ENCODE results near the gene ZNF277. TPM values are rescaled to one million over a fixed set of nuclear protein-coding genes. Genes with fewer than 3 reads are reported as not detected.

The ZNF277 gene
- polyA plus RNA-seq, 1 donor = 27.4 TPM

DNA sequence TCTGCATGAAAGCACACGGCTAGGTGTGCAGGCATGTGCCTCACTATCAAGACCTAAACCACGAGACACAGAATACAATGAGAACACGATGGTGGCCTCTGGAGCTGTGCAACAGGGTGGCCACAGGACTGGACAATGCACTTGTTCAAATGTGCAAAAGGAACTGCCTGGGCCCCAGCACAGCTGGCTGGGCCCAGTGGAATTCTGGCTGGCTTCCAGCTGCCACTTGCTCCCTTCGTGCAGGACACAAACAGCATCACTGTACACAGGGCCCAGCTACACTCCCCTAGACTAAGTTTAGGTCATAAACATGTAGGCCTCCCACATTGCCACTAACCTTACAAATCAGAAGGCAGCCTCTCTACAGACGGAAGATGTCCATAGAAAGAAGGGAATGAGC is 23.7 kb upstream of the ZNF277 start:
- Histone ChIP-seq H3K9me3 (ENCODE audit: control insufficient read depth, low read depth, low read length) (no peaks in the 10 kb centered on the region), H3K4me3 (ENCODE audit: low read length) (no peak overlapping the region), H3K27ac (ENCODE audit: low read length) (no peak overlapping the region), H3K36me3 (ENCODE audit: control insufficient read depth, insufficient read depth, low read length) (no peaks in the 10 kb centered on the region), H3K4me1 (ENCODE audit: control insufficient read depth, insufficient read depth, low read length) (no peaks in the 10 kb centered on the region), H3K27me3 (ENCODE audit: control insufficient read depth, insufficient read depth, low read length) (no peaks in the 10 kb centered on the region)
- no peak for DNase-seq
- WGBS (ENCODE audit: insufficient coverage, low lambda C conversion rate) = 80% methylated on average over 1 of the region's 5 CpGs

DNA sequence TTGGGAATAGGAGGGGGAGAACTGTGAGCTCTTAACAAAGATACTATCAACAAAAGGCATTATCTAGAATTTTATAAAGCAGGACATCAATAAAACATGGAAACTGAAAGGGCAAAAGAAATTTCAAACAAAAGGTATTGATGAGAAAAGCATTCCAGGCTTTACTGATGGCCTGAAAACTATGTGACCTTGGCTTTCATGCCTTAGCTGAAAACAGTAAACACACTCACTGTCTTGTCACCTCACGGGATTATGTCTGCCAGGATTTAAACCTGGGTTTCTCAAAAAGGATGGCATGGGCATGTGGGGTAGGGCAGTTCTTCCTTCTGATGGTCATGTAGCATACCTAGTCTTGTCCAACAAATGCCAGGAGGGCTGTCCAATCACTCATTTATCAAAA is 23.2 kb upstream of the ZNF277 start:
- Histone ChIP-seq H3K27me3 (ENCODE audit: control insufficient read depth, insufficient read depth, low read length) (no peaks in the 10 kb centered on the region), H3K4me1 (ENCODE audit: control insufficient read depth, insufficient read depth, low read length) (no peaks in the 10 kb centered on the region), H3K27ac (ENCODE audit: low read length) (no peak overlapping the region), H3K9me3 (ENCODE audit: control insufficient read depth, low read depth, low read length) (no peaks in the 10 kb centered on the region), H3K4me3 (ENCODE audit: low read length) (no peak overlapping the region), H3K36me3 (ENCODE audit: control insufficient read depth, insufficient read depth, low read length) (no peaks in the 10 kb centered on the region)
- WGBS (ENCODE audit: insufficient coverage, low lambda C conversion rate) = no CpG with 5 or more reads among the region's 1 CpG
- DNase-seq = no peak

DNA sequence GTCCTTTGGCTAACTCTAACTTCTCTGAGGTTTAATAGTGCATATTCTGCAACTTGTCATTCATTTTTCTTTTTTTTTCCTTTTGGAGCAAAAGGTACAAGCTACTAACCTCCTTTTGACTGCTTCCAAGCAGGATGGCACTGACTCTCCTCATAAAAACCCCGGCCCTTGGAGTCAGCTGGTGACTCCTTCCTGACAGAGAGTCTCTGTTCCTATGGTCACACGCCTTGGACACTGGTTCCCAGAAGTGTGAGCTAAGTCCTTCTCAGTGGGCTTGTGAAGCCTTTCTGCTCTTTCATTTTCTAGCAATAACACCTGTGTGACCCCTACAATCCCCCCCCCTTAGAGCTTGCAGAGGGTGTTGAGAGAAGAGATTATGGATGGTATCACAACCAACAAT is 22.0 kb upstream of the ZNF277 start:
- H3K27me3 ChIP-seq (ENCODE audit: control insufficient read depth, insufficient read depth, low read length) = no peaks in the 10 kb centered on the region
- H3K4me1 ChIP-seq (ENCODE audit: control insufficient read depth, insufficient read depth, low read length) = no peaks in the 10 kb centered on the region
- no peaks in the 10 kb centered on the region for H3K36me3 ChIP-seq (ENCODE audit: control insufficient read depth, insufficient read depth, low read length)
- no peaks in the 10 kb centered on the region for H3K9me3 ChIP-seq (ENCODE audit: control insufficient read depth, low read depth, low read length)
- no peak overlapping the region for H3K27ac ChIP-seq (ENCODE audit: low read length)
- H3K4me3 ChIP-seq (ENCODE audit: low read length) = no peak overlapping the region
- no peak for DNase-seq
- WGBS (ENCODE audit: insufficient coverage, low lambda C conversion rate) = no CpG with 5 or more reads among the region's 2 CpGs

DNA sequence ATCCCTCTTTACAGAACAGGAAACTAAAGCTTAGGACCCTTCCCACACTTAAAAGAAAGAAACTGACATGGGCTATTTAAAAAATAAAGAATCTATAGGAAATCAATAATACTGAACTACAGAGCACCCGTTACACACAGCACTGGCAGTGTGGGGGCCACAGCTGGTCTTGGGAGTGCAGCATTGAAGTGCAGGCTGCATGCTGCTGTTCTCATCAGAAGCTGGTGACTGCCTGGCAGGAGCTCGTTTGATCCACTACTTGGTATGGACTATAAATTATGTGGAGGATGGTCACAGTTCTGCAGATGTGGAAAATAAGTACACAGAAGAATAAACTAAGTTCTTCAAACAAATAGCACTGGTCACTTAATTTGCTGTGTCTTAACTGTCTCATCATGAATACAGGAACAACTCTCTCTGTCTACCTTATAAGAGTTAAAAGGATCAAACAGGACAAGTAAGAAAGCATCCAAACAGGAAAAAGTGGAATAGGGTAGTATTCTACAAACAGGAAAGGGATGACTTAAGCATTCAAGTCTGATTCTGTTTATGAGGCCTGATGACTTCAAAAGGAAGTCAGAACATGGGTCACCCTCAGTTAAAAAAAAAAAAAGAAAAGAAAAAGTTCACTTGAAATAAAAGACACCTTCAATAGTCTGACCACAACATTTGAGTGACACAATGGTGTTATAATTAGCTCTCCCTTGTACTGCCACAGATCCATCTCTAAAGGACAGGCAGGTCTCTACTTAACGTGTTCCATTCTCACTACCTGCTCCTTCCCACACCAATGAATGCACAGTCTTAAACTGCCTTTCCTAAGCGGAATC is 21.3 kb upstream of the ZNF277 start:
- WGBS (ENCODE audit: insufficient coverage, low lambda C conversion rate) = 50% methylated on average over 1 of the region's 4 CpGs
- no peak overlapping the region for H3K27ac ChIP-seq (ENCODE audit: low read length)
- H3K36me3 ChIP-seq (ENCODE audit: control insufficient read depth, insufficient read depth, low read length) = no peaks in the 10 kb centered on the region
- no peaks in the 10 kb centered on the region for H3K9me3 ChIP-seq (ENCODE audit: control insufficient read depth, low read depth, low read length)
- H3K27me3 ChIP-seq (ENCODE audit: control insufficient read depth, insufficient read depth, low read length) = no peaks in the 10 kb centered on the region
- no peak overlapping the region for H3K4me3 ChIP-seq (ENCODE audit: low read length)
- no peak for DNase-seq
- no peaks in the 10 kb centered on the region for H3K4me1 ChIP-seq (ENCODE audit: control insufficient read depth, insufficient read depth, low read length)

DNA sequence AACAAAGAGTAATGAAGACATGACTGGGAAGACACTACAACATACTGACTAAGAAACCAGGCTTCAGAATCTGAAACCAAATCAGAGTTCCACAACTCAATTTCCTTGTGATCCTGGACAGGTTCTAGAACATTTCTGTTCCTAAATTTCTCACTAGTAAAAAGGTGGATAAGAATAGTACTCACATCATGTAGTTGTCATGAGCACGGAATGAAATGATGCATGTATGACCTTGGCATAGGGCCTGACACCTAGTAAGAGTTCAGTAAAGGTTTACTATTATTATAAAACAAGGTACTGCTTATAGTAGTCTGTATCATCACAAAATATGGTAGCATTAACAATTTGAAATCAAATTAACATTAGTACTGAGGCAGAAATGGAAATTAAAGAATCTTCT is 20.2 kb upstream of the ZNF277 start:
- Histone ChIP-seq H3K27ac (ENCODE audit: low read length) (no peak overlapping the region), H3K4me3 (ENCODE audit: low read length) (no peak overlapping the region), H3K9me3 (ENCODE audit: control insufficient read depth, low read depth, low read length) (no peaks in the 10 kb centered on the region), H3K27me3 (ENCODE audit: control insufficient read depth, insufficient read depth, low read length) (no peaks in the 10 kb centered on the region), H3K4me1 (ENCODE audit: control insufficient read depth, insufficient read depth, low read length) (no peaks in the 10 kb centered on the region), H3K36me3 (ENCODE audit: control insufficient read depth, insufficient read depth, low read length) (no peaks in the 10 kb centered on the region)
- DNase-seq = no peak
- WGBS (ENCODE audit: insufficient coverage, low lambda C conversion rate) = 80% methylated on average over 1 of the region's 1 CpG

DNA sequence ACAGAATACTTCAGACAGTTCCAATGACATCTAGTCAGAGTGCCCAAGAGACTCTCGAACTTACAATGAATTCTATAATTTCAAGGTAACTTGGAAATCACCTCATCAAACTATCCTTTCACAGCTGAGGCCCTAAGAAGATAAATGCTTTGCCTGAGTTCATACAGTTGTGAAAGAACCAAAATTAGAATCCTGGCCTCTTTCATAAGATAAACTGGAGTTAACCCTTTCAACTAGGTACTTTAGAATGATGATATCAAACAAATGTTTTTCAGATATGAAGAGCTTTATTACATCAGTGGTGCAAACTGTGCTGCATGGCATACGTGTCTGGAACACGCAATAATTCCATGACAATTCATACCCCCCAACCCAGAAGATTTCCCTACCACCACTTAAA is 18.2 kb upstream of the ZNF277 start:
- Histone ChIP-seq H3K27ac (ENCODE audit: low read length) (no peak overlapping the region), H3K27me3 (ENCODE audit: control insufficient read depth, insufficient read depth, low read length) (no peaks in the 10 kb centered on the region), H3K4me3 (ENCODE audit: low read length) (no peak overlapping the region), H3K36me3 (ENCODE audit: control insufficient read depth, insufficient read depth, low read length) (no peaks in the 10 kb centered on the region), H3K4me1 (ENCODE audit: control insufficient read depth, insufficient read depth, low read length) (no peaks in the 10 kb centered on the region), H3K9me3 (ENCODE audit: control insufficient read depth, low read depth, low read length) (no peaks in the 10 kb centered on the region)
- DNase-seq = no peak
- no CpG with 5 or more reads among the region's 3 CpGs for WGBS (ENCODE audit: insufficient coverage, low lambda C conversion rate)

DNA sequence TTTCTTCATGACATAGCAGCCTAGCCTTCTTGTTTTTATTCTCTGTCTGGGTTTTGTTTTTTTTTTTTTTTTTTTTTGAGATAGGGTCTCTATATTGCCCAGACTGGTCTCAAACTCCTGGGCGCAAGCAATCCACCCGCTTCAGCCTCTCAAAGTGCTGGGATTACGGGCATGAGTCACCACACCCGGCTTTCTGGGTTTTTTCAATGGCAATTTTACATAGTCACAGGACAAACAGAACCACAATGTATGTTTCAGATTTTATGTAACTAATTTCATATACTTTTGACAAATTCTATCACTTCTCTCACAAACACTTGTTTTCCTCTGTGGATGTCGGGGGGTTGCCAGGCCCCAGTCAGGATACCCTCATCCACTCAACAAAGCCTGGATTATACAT is 16.8 kb upstream of the ZNF277 start:
- no peaks in the 10 kb centered on the region for H3K4me1 ChIP-seq (ENCODE audit: control insufficient read depth, insufficient read depth, low read length)
- DNase-seq = no peak
- 88% methylated on average over 1 of the region's 5 CpGs for WGBS (ENCODE audit: insufficient coverage, low lambda C conversion rate)
- no peaks in the 10 kb centered on the region for H3K9me3 ChIP-seq (ENCODE audit: control insufficient read depth, low read depth, low read length)
- H3K27ac ChIP-seq (ENCODE audit: low read length) = no peak overlapping the region
- H3K36me3 ChIP-seq (ENCODE audit: control insufficient read depth, insufficient read depth, low read length) = no peaks in the 10 kb centered on the region
- no peaks in the 10 kb centered on the region for H3K27me3 ChIP-seq (ENCODE audit: control insufficient read depth, insufficient read depth, low read length)
- H3K4me3 ChIP-seq (ENCODE audit: low read length) = no peak overlapping the region

DNA sequence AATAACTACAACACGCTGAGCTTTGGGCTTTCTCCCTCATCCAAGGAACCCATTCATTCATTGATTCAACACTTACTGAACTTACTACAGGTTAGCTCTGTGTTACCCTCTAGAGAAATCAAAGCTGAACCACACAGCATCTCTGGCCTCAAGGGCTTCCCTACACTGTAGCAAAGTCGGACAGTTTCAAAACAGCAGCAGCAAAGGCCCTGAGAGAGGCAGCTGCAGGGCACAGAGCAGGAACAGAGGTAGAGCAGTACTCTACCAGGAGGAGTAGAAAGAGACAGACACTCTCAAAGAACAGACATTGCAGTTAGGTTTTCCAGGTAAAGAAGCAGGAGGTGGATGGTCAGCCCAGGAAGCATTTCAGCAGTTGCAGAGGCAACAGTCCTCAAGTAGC is 16.4 kb upstream of the ZNF277 start:
- Histone ChIP-seq H3K9me3 (ENCODE audit: control insufficient read depth, low read depth, low read length) (no peaks in the 10 kb centered on the region), H3K27ac (ENCODE audit: low read length) (no peak overlapping the region), H3K4me1 (ENCODE audit: control insufficient read depth, insufficient read depth, low read length) (no peaks in the 10 kb centered on the region), H3K27me3 (ENCODE audit: control insufficient read depth, insufficient read depth, low read length) (no peaks in the 10 kb centered on the region), H3K36me3 (ENCODE audit: control insufficient read depth, insufficient read depth, low read length) (no peaks in the 10 kb centered on the region), H3K4me3 (ENCODE audit: low read length) (no peak overlapping the region)
- DNase-seq = no peak
- WGBS (ENCODE audit: insufficient coverage, low lambda C conversion rate) = no CpG with 5 or more reads among the region's 2 CpGs

DNA sequence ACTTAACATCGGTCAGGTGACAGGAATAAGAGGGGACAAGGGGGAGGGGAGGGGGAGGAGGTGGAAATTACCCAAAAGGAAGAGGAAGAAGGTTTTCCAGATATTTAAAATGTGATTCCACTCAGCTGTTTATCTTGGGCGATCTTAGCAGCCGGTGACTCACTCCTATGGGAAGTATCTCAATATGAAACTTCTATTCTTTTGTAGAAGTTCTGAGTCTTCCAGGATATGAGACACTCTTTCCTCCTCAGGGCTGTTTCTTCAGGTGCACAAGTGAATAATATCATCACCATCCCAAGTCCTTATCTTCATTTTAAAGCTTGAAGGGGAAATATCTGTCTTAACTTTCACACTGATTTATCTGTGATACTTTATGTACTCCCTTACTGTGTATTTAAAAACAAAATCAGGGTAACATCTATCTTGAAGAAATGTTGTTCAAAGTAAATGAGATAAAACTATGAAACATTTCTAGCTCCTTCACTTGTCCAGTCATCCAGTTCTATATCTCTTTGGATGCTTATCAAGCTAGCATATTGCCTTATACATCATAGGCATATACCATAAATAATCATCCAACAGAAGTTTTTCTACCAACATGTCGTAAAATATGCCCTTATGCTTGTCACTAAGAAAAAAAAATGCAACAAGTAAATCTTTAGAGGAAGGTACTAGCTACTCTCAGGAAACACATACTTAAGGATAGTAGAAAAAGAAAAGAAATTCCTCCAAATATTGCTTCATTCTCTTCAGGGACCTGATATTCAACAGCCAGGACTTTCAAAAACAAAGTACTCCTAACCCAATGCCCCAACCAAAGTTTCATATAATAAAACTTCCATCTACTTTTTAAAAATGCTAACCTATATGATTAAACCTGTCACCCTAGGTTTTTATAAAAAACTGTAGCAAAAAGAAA is 14.0 kb upstream of the ZNF277 start:
- Histone ChIP-seq H3K4me1 (ENCODE audit: control insufficient read depth, insufficient read depth, low read length) (no peaks in the 10 kb centered on the region), H3K27ac (ENCODE audit: low read length) (no peak overlapping the region), H3K4me3 (ENCODE audit: low read length) (no peak overlapping the region), H3K27me3 (ENCODE audit: control insufficient read depth, insufficient read depth, low read length) (no peaks in the 10 kb centered on the region), H3K9me3 (ENCODE audit: control insufficient read depth, low read depth, low read length) (no peaks in the 10 kb centered on the region), H3K36me3 (ENCODE audit: control insufficient read depth, insufficient read depth, low read length) (no peaks in the 10 kb centered on the region)
- WGBS (ENCODE audit: insufficient coverage, low lambda C conversion rate) = no CpG with 5 or more reads among the region's 4 CpGs
- DNase-seq = no peak

DNA sequence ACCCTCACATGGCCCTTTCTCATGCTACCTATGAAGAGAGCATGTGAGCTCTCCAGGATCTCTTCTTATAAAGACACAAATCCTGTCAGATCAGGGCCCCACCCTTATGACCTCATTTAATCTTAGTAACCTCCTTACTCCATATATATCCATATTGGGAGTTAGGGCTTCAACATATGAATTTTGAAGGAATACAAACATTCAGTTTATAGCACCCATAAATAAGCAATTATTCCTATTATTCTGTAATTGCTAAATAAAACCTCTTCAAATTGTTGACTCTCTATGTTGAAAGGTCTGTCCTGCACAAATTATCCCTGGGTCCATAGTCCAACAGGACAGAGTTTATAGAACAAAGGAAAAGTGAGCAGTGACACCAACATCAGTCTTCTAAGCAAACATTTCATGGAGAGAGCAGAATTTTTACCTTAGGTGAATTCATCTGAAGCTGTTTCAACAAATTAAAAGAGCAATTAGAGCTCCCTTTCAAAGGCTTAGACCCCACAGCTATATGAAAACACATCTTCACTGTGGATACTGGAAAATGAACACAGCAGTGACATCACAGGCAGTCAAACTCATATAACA is 12.5 kb upstream of the ZNF277 start:
- H3K4me1 ChIP-seq (ENCODE audit: control insufficient read depth, insufficient read depth, low read length) = no peaks in the 10 kb centered on the region
- H3K27ac ChIP-seq (ENCODE audit: low read length) = no peak overlapping the region
- no peak overlapping the region for H3K4me3 ChIP-seq (ENCODE audit: low read length)
- H3K36me3 ChIP-seq (ENCODE audit: control insufficient read depth, insufficient read depth, low read length) = no peaks in the 10 kb centered on the region
- DNase-seq = no peak
- H3K27me3 ChIP-seq (ENCODE audit: control insufficient read depth, insufficient read depth, low read length) = no peaks in the 10 kb centered on the region
- H3K9me3 ChIP-seq (ENCODE audit: control insufficient read depth, low read depth, low read length) = no peaks in the 10 kb centered on the region
